Embryonic facial prominence (tissue), 1 donor: Measurements from ENCODE around the gene SEC14L2.
"Not testable (repeated sequence)": the region's sequence is repeated elsewhere in the genome, so short reads cannot be mapped to it uniquely, and the experiment has no call there.

Experiments used
- DNase-seq: peaks from one replicate; pipeline ENCODE4 v3.0.0-alpha.2; 2016; ENCODE audit errors: extremely low spot score

SEC14L2 gene

GRCh38 chr22:30426388-30427353 lies 29.9 kb downstream of the SEC14L2 start:
- no peak for DNase-seq

GRCh38 chr22:30427871-30428270 lies 31.1 kb downstream of the SEC14L2 start:
- DNase-seq = no peak

- DNase-seq = no peak
Observed at GRCh38 chr22:30429887-30430286, 33.1 kb downstream of the SEC14L2 start.

- no peak for DNase-seq
Observed at GRCh38 chr22:30430933-30431332, 34.1 kb downstream of the SEC14L2 start.

GRCh38 chr22:30432096-30432495 lies 35.3 kb downstream of the SEC14L2 start:
- DNase-seq = no peak

- DNase-seq = no peak
Observed at GRCh38 chr22:30432520-30432919, 35.7 kb downstream of the SEC14L2 start.

- no peak for DNase-seq
Observed at GRCh38 chr22:30433227-30433626, 36.4 kb downstream of the SEC14L2 start.

GRCh38 chr22:30433773-30434172 lies 37.0 kb downstream of the SEC14L2 start:
- DNase-seq = no peak

- no peak for DNase-seq
Observed at GRCh38 chr22:30434843-30435242, 38.0 kb downstream of the SEC14L2 start.

- no peak for DNase-seq
Observed at GRCh38 chr22:30435674-30436126, 38.9 kb downstream of the SEC14L2 start.

GRCh38 chr22:30436196-30436595 lies 39.4 kb downstream of the SEC14L2 start:
- DNase-seq = no peak

- DNase-seq = no peak
Observed at GRCh38 chr22:30438559-30438958, 41.7 kb downstream of the SEC14L2 start.

- DNase-seq = no peak
Observed at GRCh38 chr22:30439226-30439625, 42.4 kb downstream of the SEC14L2 start.

GRCh38 chr22:30439836-30440235 lies 43.0 kb downstream of the SEC14L2 start:
- no peak for DNase-seq

GRCh38 chr22:30441088-30441487 lies 44.3 kb downstream of the SEC14L2 start:
- DNase-seq = no peak

- DNase-seq = no peak
Observed at GRCh38 chr22:30444632-30445437, 48.0 kb downstream of the SEC14L2 start.

GRCh38 chr22:30445438-30446145 lies 48.8 kb downstream of the SEC14L2 start:
- no peak for DNase-seq

- DNase-seq = no peak
Observed at GRCh38 chr22:30447656-30448055, 50.8 kb downstream of the SEC14L2 start.

- DNase-seq = not testable (repeated sequence)
Observed at GRCh38 chr22:30451488-30451887, 54.7 kb downstream of the SEC14L2 start.

GRCh38 chr22:30452861-30453260 lies 56.0 kb downstream of the SEC14L2 start:
- DNase-seq = no peak

GRCh38 chr22:30453731-30454510 lies 57.1 kb downstream of the SEC14L2 start:
- DNase-seq = no peak
